H9 (cell line): ENCODE results near the gene PLK2. TPM values are rescaled to one million over a fixed set of nuclear protein-coding genes. Genes with fewer than 3 reads are reported as not detected.

Experiments
- DNase-seq: peaks from one replicate; pipeline ENCODE4 v3.0.0-alpha.2; 2017
- H2AFZ ChIP-seq: one replicate; pipeline ENCODE4 v1.6.1; 2013; ENCODE audit warnings: mild to moderate bottlenecking, low read length, control low read depth, moderate library complexity
- H2AK5ac ChIP-seq: 2 replicates; pipeline ENCODE4 v1.6.1; 2013; ENCODE audit warnings: low read length, control low read depth, mixed read lengths; ENCODE audit not compliant: insufficient read length
- H2BK120ac ChIP-seq: one replicate; pipeline ENCODE4 v1.6.1; 2013; ENCODE audit warnings: low read depth, mild to moderate bottlenecking, low read length, control low read depth, inconsistent platforms; ENCODE audit not compliant: poor library complexity, severe bottlenecking
- H2BK12ac ChIP-seq: 2 replicates; pipeline ENCODE4 v1.6.1; 2013; ENCODE audit warnings: low read length, control low read depth, mixed read lengths, low read depth; ENCODE audit not compliant: insufficient read length
- H2BK15ac ChIP-seq: 2 replicates; pipeline ENCODE4 v1.6.1; 2013; ENCODE audit warnings: low read depth, low read length, control low read depth
- H2BK20ac ChIP-seq: one replicate; pipeline ENCODE4 v1.6.1; 2013; ENCODE audit warnings: low read depth, mild to moderate bottlenecking, low read length, control low read depth, inconsistent platforms; ENCODE audit not compliant: poor library complexity, severe bottlenecking
- H2BK5ac ChIP-seq: 2 replicates; pipeline ENCODE4 v1.6.1; 2013; ENCODE audit warnings: low read length, control low read depth, mixed read lengths; ENCODE audit not compliant: insufficient read length
- H3K14ac ChIP-seq: 2 replicates; pipeline ENCODE4 v1.6.1; 2013; ENCODE audit warnings: low read length, control low read depth; ENCODE audit not compliant: insufficient read depth
- H3K18ac ChIP-seq: 2 replicates; pipeline ENCODE4 v1.6.1; 2013; ENCODE audit warnings: low read depth, mild to moderate bottlenecking, mixed read lengths, low read length, control low read depth; ENCODE audit not compliant: insufficient read length
- H3K23ac ChIP-seq: 2 replicates; pipeline ENCODE4 v1.6.1; 2013; ENCODE audit warnings: low read length, control low read depth, mixed read lengths, low read depth; ENCODE audit not compliant: insufficient read length
- H3K23me2 ChIP-seq: 2 replicates; pipeline ENCODE4 v1.6.1; 2013; ENCODE audit warnings: low read depth, mild to moderate bottlenecking, mixed read lengths, low read length, control low read depth; ENCODE audit not compliant: insufficient read length, poor library complexity, severe bottlenecking
- H3K27ac ChIP-seq: 2 replicates; pipeline ENCODE4 v1.5.1; 2013; ENCODE audit warnings: low read length, control low read depth, mixed read lengths, low read depth; ENCODE audit not compliant: insufficient read length
- H3K27me3 ChIP-seq: 2 replicates; pipeline ENCODE4 v1.6.1; 2013; ENCODE audit warnings: low read length, control low read depth, inconsistent platforms; ENCODE audit not compliant: insufficient read depth
- H3K4ac ChIP-seq: 2 replicates; pipeline ENCODE4 v1.6.1; 2013; ENCODE audit warnings: low read depth, mild to moderate bottlenecking, control low read depth, inconsistent platforms, low read length, moderate library complexity
- H3K4me1 ChIP-seq: 2 replicates; pipeline ENCODE4 v1.6.1; 2013; ENCODE audit warnings: low read length, control low read depth, inconsistent platforms; ENCODE audit not compliant: insufficient read depth
- H3K4me2 ChIP-seq: 2 replicates; pipeline ENCODE4 v1.6.1; 2013; ENCODE audit warnings: low read length, control low read depth, mixed read lengths; ENCODE audit not compliant: insufficient read length, insufficient read depth
- H3K56ac ChIP-seq: 2 replicates; pipeline ENCODE4 v1.6.1; 2013; ENCODE audit warnings: low read depth, mild to moderate bottlenecking, mixed read lengths, low read length, control low read depth; ENCODE audit not compliant: insufficient read length
- H3K79me1 ChIP-seq: 2 replicates; pipeline ENCODE4 v1.6.1; 2013; ENCODE audit warnings: low read depth, mild to moderate bottlenecking, moderate library complexity, low read length, control low read depth, inconsistent platforms; ENCODE audit not compliant: insufficient read depth, poor library complexity, severe bottlenecking
- H3K79me2 ChIP-seq: 2 replicates; pipeline ENCODE4 v1.6.1; 2013; ENCODE audit warnings: low read length, control low read depth, inconsistent platforms; ENCODE audit not compliant: insufficient read depth
- H3K9ac ChIP-seq: 2 replicates; pipeline ENCODE4 v1.6.1; 2013; ENCODE audit warnings: low read length, control low read depth, mixed read lengths; ENCODE audit not compliant: insufficient read length; ENCODE audit errors: extremely low read depth
- H3K9me3 ChIP-seq: one replicate; pipeline ENCODE4 v1.6.1; 2013; ENCODE audit warnings: low read depth, low read length, inconsistent platforms; ENCODE audit not compliant: control insufficient read depth
- H3T11ph ChIP-seq: one replicate; pipeline ENCODE4 v1.6.1; 2013; ENCODE audit warnings: mild to moderate bottlenecking, low read length, control low read depth, inconsistent platforms
- H4K20me1 ChIP-seq: one replicate; pipeline ENCODE4 v1.6.1; 2013; ENCODE audit not compliant: control insufficient read depth, insufficient read length, insufficient read depth
- H4K5ac ChIP-seq: 2 replicates; pipeline ENCODE4 v1.6.1; 2013; ENCODE audit warnings: low read depth, mild to moderate bottlenecking, mixed read lengths, low read length, control low read depth; ENCODE audit not compliant: insufficient read length
- H4K8ac ChIP-seq: replicated peaks from 2 replicates; pipeline ENCODE4 v1.6.1; 2013; ENCODE audit warnings: low read length, control low read depth, mixed read lengths, low read depth; ENCODE audit not compliant: insufficient read length
- H4K91ac ChIP-seq: 2 replicates; pipeline ENCODE4 v1.6.1; 2013; ENCODE audit warnings: low read depth, mild to moderate bottlenecking, moderate library complexity, mixed read lengths, low read length, control low read depth; ENCODE audit not compliant: insufficient read length
- H3K27ac Mint-ChIP-seq, 3 experiments: 2 replicates in 2 of 3; 3 replicates in 1 of 3; pipeline ENCODE4 v1.8.0; 2020 to 2021; ENCODE audit warnings: mixed read lengths in 3 of 3, mild to moderate bottlenecking in 1 of 3, moderate library complexity in 1 of 3
- H3K27me3 Mint-ChIP-seq: 2 replicates; pipeline ENCODE4 v1.8.0; 2021; ENCODE audit warnings: low read depth, mild to moderate bottlenecking, moderate library complexity, mixed read lengths
- H3K36me3 Mint-ChIP-seq, 3 experiments: 2 replicates in 2 of 3; 3 replicates in 1 of 3; pipeline ENCODE4 v1.8.0; 2020 to 2021; ENCODE audit warnings: low read depth in 3 of 3, mixed read lengths in 3 of 3; ENCODE audit not compliant: insufficient read depth in 1 of 3
- H3K4me1 Mint-ChIP-seq, 2 experiments: 2 replicates each; pipeline ENCODE4 v1.8.0; 2020; ENCODE audit warnings: mixed read lengths in 2 of 2
- H3K4me3 Mint-ChIP-seq, 2 experiments: 2 replicates in 1 of 2; 3 replicates in 1 of 2; pipeline ENCODE4 v1.8.0; 2020 to 2021; ENCODE audit warnings: mild to moderate bottlenecking in 2 of 2, mixed read lengths in 2 of 2, moderate library complexity in 1 of 2
- H3K9me3 Mint-ChIP-seq, 2 experiments: 2 replicates in 1 of 2; 3 replicates in 1 of 2; pipeline ENCODE4 v1.8.0; 2020; ENCODE audit warnings: mild to moderate bottlenecking in 2 of 2, mixed read lengths in 2 of 2, moderate library complexity in 1 of 2
- CTCF ChIP-seq: fragments of 200-600 bp; sonication (generic); conservative IDR thresholded peaks from 3 replicates; pipeline ENCODE4 v1.8.0; 2021; ENCODE audit warnings: antibody characterized with exemption, mild to moderate bottlenecking
- WGBS: extraction: QIAGEN DNeasy Blood & Tissue Kit; methylation state at CpG from one replicate; pipeline ENCODE4 v1.1.7; 2013; ENCODE audit warnings: missing lambda C conversion rate, low lambda C conversion rate, mixed read lengths; ENCODE audit not compliant: insufficient read length; ENCODE audit errors: extremely low coverage; 5-methylcytosine and 5-hydroxymethylcytosine counted together
- total RNA-seq: library from RNA; stranded (reverse); gene quantifications from 2 replicates; pipeline ENCODE4 v1.2.1, GENCODE V29; 2021

PLK2 gene
- total RNA-seq, 1 experiment from 2014 or later = 26.2 TPM

GRCh38 chr5:58454025-58454424 lies 5.9 kb downstream of the PLK2 start:
- no peak overlapping the region for H3T11ph ChIP-seq
- H3K23ac ChIP-seq = no peak overlapping the region
- H2BK15ac ChIP-seq = no peak overlapping the region
- no peaks in the 10 kb centered on the region for H3K4me1 ChIP-seq
- H3K4me3 Mint-ChIP-seq = no peak overlapping the region
- H3K23me2 ChIP-seq = peaks cover 3% of the 10 kb centered on the region
- no peak overlapping the region for H3K56ac ChIP-seq
- peaks cover 2% of the 10 kb centered on the region; the same call in 1 of the 2 replicates for H3K79me2 ChIP-seq
- no peak for DNase-seq
- no peak overlapping the region for H2BK120ac ChIP-seq
- H3K27me3 Mint-ChIP-seq = no peaks in the 10 kb centered on the region; the same call in 1 of the 2 replicates
- H3K36me3 Mint-ChIP-seq = peaks cover 3 to 51% (median 37%) of the 10 kb centered on the region in 3 experiments; a peak in 6 of 7 replicates
- no peak overlapping the region for H2BK12ac ChIP-seq
- no peak overlapping the region for H4K8ac ChIP-seq
- no peak overlapping the region for H2AFZ ChIP-seq
- H3K79me1 ChIP-seq = no peaks in the 10 kb centered on the region
- H2BK20ac ChIP-seq = no peak overlapping the region
- no peaks in the 10 kb centered on the region for H3K9me3 ChIP-seq
- no peak for TF ChIP-seq CTCF
- no peak overlapping the region for H3K27ac Mint-ChIP-seq
- H3K27me3 ChIP-seq = no peaks in the 10 kb centered on the region
- no peak overlapping the region for H3K4me2 ChIP-seq
- H2BK5ac ChIP-seq = no peak overlapping the region
- WGBS = no CpG with 5 or more reads among the region's 1 CpG
- H3K4ac ChIP-seq = no peak overlapping the region
- H3K4me1 Mint-ChIP-seq = peaks cover 15 to 16% of the 10 kb centered on the region in 2 experiments
- no peak overlapping the region for H4K5ac ChIP-seq
- H4K20me1 ChIP-seq = no peaks in the 10 kb centered on the region
- H2AK5ac ChIP-seq = no peak overlapping the region
- H4K91ac ChIP-seq = no peak overlapping the region
- no peaks in the 10 kb centered on the region for H3K9me3 Mint-ChIP-seq
- H3K14ac ChIP-seq = no peak overlapping the region
- H3K27ac ChIP-seq = no peak overlapping the region
- H3K9ac ChIP-seq = no peak overlapping the region
- H3K18ac ChIP-seq = no peak overlapping the region
